Erythroblast (primary cell): ENCODE results near the gene RAB6B.

Experiments used
- GATA1 ChIP-seq: IDR thresholded peaks from 2 replicates; pipeline ENCODE4 v1.6.1; 2011; ENCODE audit warnings: low read depth, mild to moderate bottlenecking, control low read depth, low read length, moderate library complexity
- POLR2A ChIP-seq: IDR thresholded peaks from 2 replicates; pipeline ENCODE4 v1.6.1; 2011; ENCODE audit warnings: mild to moderate bottlenecking, low read length

DNA sequence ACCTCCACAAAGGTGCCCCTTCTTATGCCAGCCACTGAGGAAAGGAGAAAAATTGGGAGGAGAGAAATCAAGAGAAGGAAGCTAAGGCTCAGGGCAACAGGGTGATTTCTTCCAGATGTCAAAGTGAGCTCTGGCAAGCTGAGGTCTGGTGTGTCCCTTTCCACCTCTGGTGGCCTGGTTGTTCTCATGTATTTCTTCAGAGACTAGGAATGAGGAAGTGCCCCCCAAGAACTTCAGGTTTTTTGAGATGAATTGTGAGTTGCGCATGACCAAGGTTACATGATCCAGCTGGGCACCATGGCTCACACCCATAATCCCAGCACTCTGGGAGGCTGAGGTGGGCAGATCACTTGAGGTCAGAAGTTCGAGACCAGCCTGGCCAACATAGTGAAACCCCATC is 5.6 kb downstream of the RAB6B start:
- TF ChIP-seq POLR2A (no peak), GATA1 (no peak)
